ENCODE data around the gene RAD21L1. TPM values are rescaled to one million over a fixed set of nuclear protein-coding genes. Genes with fewer than 3 reads are reported as not detected.

The RAD21L1 gene
- total RNA-seq = not detected
- polyA plus RNA-seq = not detected
- long read RNA-seq, donor 1 = 0 reads
- long read RNA-seq, donor 2 = 0 reads

GRCh38 chr20:1225783-1226654 lies at the start of gene RAD21L1:
TSS of gene RAD21L1 (plus strand) at chr20:1226044. CDS start at chr20:1228454, 2,410 bp downstream.
- intact Hi-C loops (cut with DNase I; ENCODE audit: low total_unique reads) = no loop called here
- peaks cover 0 to 18% (median 9%) of the 10 kb centered on the region in 8 donors for H3K9me3 ChIP-seq
- peak in 1 of 3 donors; percentile 40 for TF ChIP-seq POLR2AphosphoS5 (IDR thresholded peaks at IDR 0.05)
- TF ChIP-seq POLR2A (IDR thresholded peaks at IDR 0.05) = no peak
- peak within 1 kb of the TSS; percentile 50 to 71 (median 60) for H3K4me3 ChIP-seq
- H3K27ac ChIP-seq = peak within 1 kb of the TSS in 3 of 8 donors; percentile 42 to 54 (median 51)
- H3K4me1 ChIP-seq = peaks cover 0 to 25% (median 16%) of the 10 kb centered on the region in 6 donors
- DNase-seq = peak; percentile 92
- H3K27me3 ChIP-seq (replicated peaks in 1 of 7) = peaks cover 0 to 59% (median 45%) of the 10 kb centered on the region in 7 donors
- 0 to 3% (median 1%) methylated on average over 31 to 88 of the region's 88 CpGs for WGBS, 5 donors
- H3K36me3 ChIP-seq = no peaks in the 10 kb centered on the region

- intact Hi-C loops (cut with DNase I; ENCODE audit: low total_unique reads) = no loop called here
- Histone ChIP-seq H3K36me3 (peaks cover 0 to 72% (median 12%) of the 10 kb centered on the region in 6 donors), H3K4me1 (no peaks in the 10 kb centered on the region), H3K9me3 (no peaks in the 10 kb centered on the region), H3K27me3 (replicated peaks in 1 of 7) (peaks cover 0 to 1% (median 0%) of the 10 kb centered on the region in 7 donors), H3K4me3 (no peak overlapping the region), H3K27ac (no peak overlapping the region)
- no peak for DNase-seq
- TF ChIP-seq POLR2AphosphoS5 (IDR thresholded peaks at IDR 0.05) (no peak), CTCF (IDR thresholded peaks at IDR 0.05 in 8 of 11, conservative IDR thresholded peaks at IDR 0.05 in 3 of 11) (no peak), POLR2A (IDR thresholded peaks at IDR 0.05) (no peak)
- 91 to 96% (median 95%) methylated on average over 5 of the region's 5 CpGs for WGBS, 5 donors
These were observed 48.2 kb upstream of the RAD21L1 start for GRCh38 chr20:1177680-1178079.

- no peak for DNase-seq
- intact Hi-C loops (cut with DNase I; ENCODE audit: low total_unique reads) = no loop called here
- TF ChIP-seq POLR2A (IDR thresholded peaks at IDR 0.05) (no peak), POLR2AphosphoS5 (IDR thresholded peaks at IDR 0.05) (no peak), CTCF (IDR thresholded peaks at IDR 0.05 in 8 of 11, conservative IDR thresholded peaks at IDR 0.05 in 3 of 11) (no peak)
- Histone ChIP-seq H3K4me1 (no peaks in the 10 kb centered on the region), H3K4me3 (no peak overlapping the region), H3K36me3 (peaks cover 0 to 67% (median 10%) of the 10 kb centered on the region in 6 donors), H3K27me3 (replicated peaks in 1 of 7) (peaks cover 0 to 5% (median 0%) of the 10 kb centered on the region in 7 donors), H3K27ac (no peak overlapping the region), H3K9me3 (no peaks in the 10 kb centered on the region)
- 82 to 93% (median 86%) methylated on average over 3 of the region's 3 CpGs for WGBS, 5 donors
These were observed 47.7 kb upstream of the RAD21L1 start for GRCh38 chr20:1178103-1178502.

- H3K9me3 ChIP-seq = no peaks in the 10 kb centered on the region
- H3K27me3 ChIP-seq (replicated peaks in 1 of 7) = peaks cover 0 to 9% (median 0%) of the 10 kb centered on the region in 7 donors
- intact Hi-C loops (cut with DNase I; ENCODE audit: low total_unique reads) = no loop called here
- no peak for DNase-seq
- H3K4me3 ChIP-seq = no peak overlapping the region
- H3K4me1 ChIP-seq = no peaks in the 10 kb centered on the region
- H3K36me3 ChIP-seq = peaks cover 0 to 62% (median 8%) of the 10 kb centered on the region in 6 donors
- WGBS, 5 donors = 92 to 97% (median 94%) methylated on average over 3 of the region's 3 CpGs
- H3K27ac ChIP-seq = no peak overlapping the region
- TF ChIP-seq POLR2AphosphoS5 (IDR thresholded peaks at IDR 0.05) = no peak
- TF ChIP-seq POLR2A (IDR thresholded peaks at IDR 0.05) = no peak
- no peak for TF ChIP-seq CTCF (IDR thresholded peaks at IDR 0.05 in 8 of 11, conservative IDR thresholded peaks at IDR 0.05 in 3 of 11)
These were observed 47.2 kb upstream of the RAD21L1 start for GRCh38 chr20:1178623-1179022.

All from spleen (tissue), 13 donors.